ENCODE measurements around the gene LRCH4.
A peak's percentile ranks its signal among the peaks of the same experiment; 100 is the strongest.

LRCH4 gene

DNA sequence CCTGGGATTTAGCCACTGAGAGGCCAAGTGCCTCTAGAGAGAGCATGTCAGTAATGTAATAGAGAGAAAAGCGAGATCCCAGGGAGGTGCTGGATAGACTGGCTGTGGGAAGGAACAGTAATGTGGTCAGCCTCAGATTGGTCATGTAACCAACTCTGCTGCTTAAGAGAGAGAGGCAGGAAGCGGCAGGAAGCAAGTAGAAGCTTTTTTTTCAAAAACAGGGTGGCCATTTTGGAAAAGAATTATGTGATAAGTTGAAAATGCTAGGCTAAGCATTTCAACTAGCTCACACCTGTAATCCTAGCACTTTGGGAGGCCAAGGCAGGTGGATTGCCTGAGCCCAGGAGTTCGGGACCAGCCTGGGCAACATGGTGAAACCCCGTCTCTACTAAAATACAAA lies 12.5 kb upstream of the LRCH4 start:
- no peak for DNase-seq (ENCODE audit: insufficient read length, low spot score)
- no peak for FAIRE-seq
- TF ChIP-seq, protein P1, sequence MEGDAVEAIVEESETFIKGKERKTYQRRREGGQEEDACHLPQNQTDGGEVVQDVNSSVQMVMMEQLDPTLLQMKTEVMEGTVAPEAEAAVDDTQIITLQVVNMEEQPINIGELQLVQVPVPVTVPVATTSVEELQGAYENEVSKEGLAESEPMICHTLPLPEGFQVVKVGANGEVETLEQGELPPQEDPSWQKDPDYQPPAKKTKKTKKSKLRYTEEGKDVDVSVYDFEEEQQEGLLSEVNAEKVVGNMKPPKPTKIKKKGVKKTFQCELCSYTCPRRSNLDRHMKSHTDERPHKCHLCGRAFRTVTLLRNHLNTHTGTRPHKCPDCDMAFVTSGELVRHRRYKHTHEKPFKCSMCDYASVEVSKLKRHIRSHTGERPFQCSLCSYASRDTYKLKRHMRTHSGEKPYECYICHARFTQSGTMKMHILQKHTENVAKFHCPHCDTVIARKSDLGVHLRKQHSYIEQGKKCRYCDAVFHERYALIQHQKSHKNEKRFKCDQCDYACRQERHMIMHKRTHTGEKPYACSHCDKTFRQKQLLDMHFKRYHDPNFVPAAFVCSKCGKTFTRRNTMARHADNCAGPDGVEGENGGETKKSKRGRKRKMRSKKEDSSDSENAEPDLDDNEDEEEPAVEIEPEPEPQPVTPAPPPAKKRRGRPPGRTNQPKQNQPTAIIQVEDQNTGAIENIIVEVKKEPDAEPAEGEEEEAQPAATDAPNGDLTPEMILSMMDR (IDR thresholded peaks at IDR 0.05; ENCODE audit: insufficient read depth, missing control alignments), result no peak

DNA sequence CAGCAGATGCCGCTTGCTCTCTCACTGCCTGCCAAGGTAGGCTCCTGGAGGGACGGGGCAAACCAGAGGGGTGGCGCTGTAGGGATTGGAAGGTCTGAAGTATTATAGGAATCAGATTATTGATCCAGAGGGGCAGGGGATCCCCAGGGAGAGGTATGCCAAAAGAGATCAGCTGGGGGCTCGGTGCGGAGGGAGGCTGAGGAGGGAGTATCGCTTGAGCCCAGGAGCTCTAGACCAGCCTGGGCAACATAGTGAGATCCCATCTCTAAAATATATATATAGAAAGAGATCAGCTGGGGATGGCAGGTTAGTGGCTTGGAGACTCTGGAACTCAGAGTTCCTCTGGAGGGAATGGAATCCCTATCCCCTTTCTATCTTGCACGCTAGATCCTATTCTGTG lies 9.3 kb upstream of the LRCH4 start:
- TF ChIP-seq, protein P1 (IDR thresholded peaks at IDR 0.05; ENCODE audit: insufficient read depth, missing control alignments), result no peak
- DNase-seq (ENCODE audit: insufficient read length, low spot score) (no peak), FAIRE-seq (no peak)

DNA sequence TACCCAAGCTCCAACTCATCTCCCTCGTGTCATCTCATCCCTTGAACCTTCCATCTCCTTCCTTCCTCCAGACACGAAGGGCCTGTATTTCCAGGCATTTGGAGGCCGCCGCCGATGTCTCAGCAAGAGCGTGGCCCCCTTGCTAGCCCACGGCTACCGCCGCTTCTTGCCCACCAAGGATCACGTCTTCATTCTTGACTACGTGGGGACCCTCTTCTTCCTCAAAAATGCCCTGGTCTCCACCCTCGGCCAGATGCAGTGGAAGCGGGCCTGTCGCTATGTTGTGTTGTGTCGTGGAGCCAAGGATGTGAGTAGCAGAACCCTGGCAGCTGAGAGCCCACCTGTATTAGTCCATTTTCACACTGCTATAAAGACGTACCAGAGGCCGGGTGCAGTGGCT lies 5.7 kb upstream of the LRCH4 start:
- TF ChIP-seq, protein P1 (IDR thresholded peaks at IDR 0.05; ENCODE audit: insufficient read depth, missing control alignments), result no peak
- no peak for FAIRE-seq
- no peak for DNase-seq (ENCODE audit: insufficient read length, low spot score)

DNA sequence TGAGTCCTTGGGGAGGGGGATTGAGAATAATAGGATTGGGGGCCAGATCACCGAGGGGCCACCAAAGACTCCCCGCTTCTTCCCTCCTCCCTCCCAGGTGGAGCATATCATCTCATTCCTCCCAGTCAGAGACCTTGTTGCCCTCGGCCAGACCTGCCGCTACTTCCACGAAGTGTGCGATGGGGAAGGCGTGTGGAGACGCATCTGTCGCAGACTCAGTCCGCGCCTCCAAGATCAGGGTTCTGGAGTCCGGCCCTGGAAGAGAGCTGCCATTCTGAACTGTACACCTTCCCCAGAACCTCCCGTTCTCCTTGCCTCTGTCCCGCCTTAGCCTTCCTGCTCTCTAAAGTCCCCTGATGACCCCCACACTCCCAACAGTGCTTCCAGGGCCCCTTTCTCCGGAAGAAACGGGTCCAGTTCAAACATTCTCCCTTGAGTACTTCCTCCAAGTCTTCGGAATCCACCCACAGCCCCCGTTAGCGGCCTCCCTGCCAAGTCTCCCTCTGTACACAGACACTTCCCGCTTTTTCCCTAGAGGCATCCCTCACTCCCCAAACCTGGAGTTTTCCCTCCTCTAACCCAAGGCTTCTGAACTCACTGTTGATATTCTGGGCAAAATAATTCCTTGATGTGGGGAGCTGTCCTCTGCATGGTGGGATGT lies 4.3 kb upstream of the LRCH4 start:
- TF ChIP-seq, protein P1 (IDR thresholded peaks at IDR 0.05; ENCODE audit: insufficient read depth, missing control alignments), result no peak
- FAIRE-seq (no peak), DNase-seq (ENCODE audit: insufficient read length, low spot score) (no peak)

DNA sequence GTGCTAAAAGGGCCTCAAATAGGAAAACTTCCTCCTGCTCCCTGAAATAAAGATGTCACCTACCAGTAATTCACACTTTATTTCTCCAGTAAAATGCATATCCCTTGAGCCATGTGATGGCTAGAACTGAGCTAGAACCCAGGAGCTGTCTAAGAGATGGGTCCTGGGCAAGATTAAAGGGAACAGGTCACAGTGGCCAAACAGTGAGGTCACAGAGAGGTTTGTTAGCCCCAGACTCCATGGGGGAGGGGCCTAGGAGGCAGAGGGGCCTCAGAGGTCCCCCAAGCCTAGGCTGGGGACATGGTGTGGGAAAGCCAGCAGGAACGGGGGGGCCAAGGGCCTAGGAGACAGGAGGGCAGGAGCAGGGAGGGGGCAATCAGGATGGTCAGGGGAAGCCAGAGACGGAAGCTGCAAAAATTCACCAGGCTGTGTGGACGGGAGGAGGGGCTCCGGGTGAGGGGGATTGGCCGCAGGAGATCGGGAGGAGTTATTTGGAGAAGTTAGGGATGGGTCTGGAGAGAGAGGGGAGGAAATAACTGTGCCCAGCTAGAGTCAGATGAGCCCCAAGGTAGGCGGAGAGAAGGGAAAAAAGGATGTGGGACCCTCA lies 3.5 kb upstream of the LRCH4 start:
- FAIRE-seq, result no peak
- no peak for DNase-seq (ENCODE audit: insufficient read length, low spot score)
- TF ChIP-seq, protein P1 (IDR thresholded peaks at IDR 0.05; ENCODE audit: insufficient read depth, missing control alignments), result no peak

DNA sequence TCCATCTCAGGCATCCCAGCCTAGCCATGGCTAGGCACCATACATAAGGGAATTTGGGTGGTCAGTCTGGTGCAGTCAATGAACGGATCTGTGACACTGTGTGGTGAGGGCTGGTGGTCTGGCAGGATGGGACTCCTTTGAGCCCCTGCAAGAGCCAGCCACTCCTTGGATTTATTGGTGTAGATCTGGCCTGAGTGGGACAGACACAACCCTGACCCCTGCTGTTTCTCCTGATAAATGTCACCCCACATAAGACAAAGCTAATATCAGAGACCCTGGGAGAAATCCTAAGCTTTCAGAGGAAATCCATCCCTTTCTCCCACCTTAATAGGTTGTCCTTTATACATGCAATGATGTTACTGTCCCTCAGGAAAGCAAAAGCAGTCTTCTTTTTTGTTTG lies 2.5 kb upstream of the LRCH4 start:
- FAIRE-seq (no peak), DNase-seq (ENCODE audit: insufficient read length, low spot score) (no peak)
- TF ChIP-seq, protein P1 (IDR thresholded peaks at IDR 0.05; ENCODE audit: insufficient read depth, missing control alignments), result peak; percentile 26

All from D721Med (cell line).